GM12801 (cell line): ENCODE data around the gene PLXND1.

ENCODE experiments used
- CTCF ChIP-seq: IDR thresholded peaks from one replicate; pipeline ENCODE4 v1.5.1; 2011; ENCODE audit warnings: control low read depth; ENCODE audit not compliant: insufficient read length; ENCODE audit errors: extremely low read depth

Gene PLXND1

GRCh38 chr3:129573493-129573892 is 33.0 kb downstream of the PLXND1 start:
- no peak for TF ChIP-seq CTCF

GRCh38 chr3:129572603-129573002 is 33.9 kb downstream of the PLXND1 start:
- TF ChIP-seq CTCF = no peak

GRCh38 chr3:129571605-129572547 is 34.6 kb downstream of the PLXND1 start:
- no peak for TF ChIP-seq CTCF

- no peak for TF ChIP-seq CTCF
These were observed 36.6 kb downstream of the PLXND1 start for GRCh38 chr3:129569856-129570255.

GRCh38 chr3:129567939-129568338 is 38.5 kb downstream of the PLXND1 start:
- TF ChIP-seq CTCF = no peak

GRCh38 chr3:129567176-129567705 is 39.2 kb downstream of the PLXND1 start:
- no peak for TF ChIP-seq CTCF

- TF ChIP-seq CTCF = no peak
These were observed 40.6 kb downstream of the PLXND1 start for GRCh38 chr3:129565902-129566301.
